HEK293T (cell line): ENCODE results near the gene ABLIM2.

Source experiments
- CTCF ChIA-PET: fragments of 350-600 bp; formaldehyde crosslinking; extraction: SDS; loops from one replicate; lab custom pipeline; 2021; ENCODE audit warnings: antibody characterized with exemption, inconsistent platforms; lab: Yijun Ruan, JAX
- POLR2A ChIA-PET: fragments of 350-600 bp; formaldehyde crosslinking; extraction: SDS; loops from one replicate; lab custom pipeline; 2020; ENCODE audit warnings: antibody characterized with exemption, inconsistent platforms; lab: Yijun Ruan, JAX
- DNase-seq: peaks from one replicate; pipeline ENCODE4 v3.0.0; 2012; ENCODE audit warnings: mixed read lengths; ENCODE audit errors: extremely low spot score
- ARNT ChIP-seq: fragments of 450-650 bp; IDR thresholded peaks from 2 replicates; pipeline ENCODE4 v1.6.1; 2017; ENCODE audit warnings: mild to moderate bottlenecking
- BHLHE40 ChIP-seq: fragments of 450-650 bp; IDR thresholded peaks from 2 replicates; pipeline ENCODE4 v1.6.1; 2016; ENCODE audit warnings: mild to moderate bottlenecking, moderate library complexity, borderline replicate concordance
- CTBP1 ChIP-seq: fragments of 450-650 bp; IDR thresholded peaks from 2 replicates; pipeline ENCODE4 v1.6.1; 2016; ENCODE audit warnings: borderline replicate concordance
- ELF4 ChIP-seq: fragments of 450-650 bp; IDR thresholded peaks from 2 replicates; pipeline ENCODE4 v1.6.1; 2017; ENCODE audit warnings: antibody characterized with exemption
- FOXA1 ChIP-seq: fragments of 450-650 bp; IDR thresholded peaks from 2 replicates; pipeline ENCODE4 v1.6.1; 2016; ENCODE audit warnings: mild to moderate bottlenecking
- FOXK2 ChIP-seq: fragments of 450-650 bp; IDR thresholded peaks from 2 replicates; pipeline ENCODE4 v1.6.1; 2016; ENCODE audit warnings: mild to moderate bottlenecking
- FOXM1 ChIP-seq: fragments of 450-650 bp; IDR thresholded peaks from 2 replicates; pipeline ENCODE4 v1.6.1; 2017; ENCODE audit warnings: mild to moderate bottlenecking, borderline replicate concordance
- HDGF ChIP-seq: fragments of 450-650 bp; IDR thresholded peaks from 2 replicates; pipeline ENCODE4 v1.6.1; 2017; ENCODE audit warnings: antibody characterized with exemption, borderline replicate concordance
- L3MBTL2 ChIP-seq: fragments of 450-650 bp; conservative IDR thresholded peaks from 2 replicates; pipeline ENCODE4 v1.6.1; 2016; ENCODE audit warnings: mild to moderate bottlenecking
- LEF1 ChIP-seq: fragments of 450-650 bp; IDR thresholded peaks from 2 replicates; pipeline ENCODE4 v1.6.1; 2017; ENCODE audit warnings: mild to moderate bottlenecking, borderline replicate concordance
- NFRKB ChIP-seq: fragments of 450-650 bp; IDR thresholded peaks from 2 replicates; pipeline ENCODE4 v1.6.1; 2016; ENCODE audit warnings: mild to moderate bottlenecking, moderate library complexity
- SP1 ChIP-seq: fragments of 450-650 bp; IDR thresholded peaks from 2 replicates; pipeline ENCODE4 v1.6.1; 2017
- SUZ12 ChIP-seq: fragments of 450-650 bp; IDR thresholded peaks from 2 replicates; pipeline ENCODE4 v1.6.1; 2016; ENCODE audit warnings: mild to moderate bottlenecking
- TARDBP ChIP-seq: fragments of 450-650 bp; IDR thresholded peaks from 2 replicates; pipeline ENCODE4 v1.6.1; 2016
- ZNF384 ChIP-seq: fragments of 450-650 bp; IDR thresholded peaks from 2 replicates; pipeline ENCODE4 v1.6.1; 2016
- TF ChIP-seq, protein P1 (sequence below): fragments of 450-650 bp; IDR thresholded peaks from 2 replicates; pipeline ENCODE4 v1.6.1; 2016

The ABLIM2 gene

DNA sequence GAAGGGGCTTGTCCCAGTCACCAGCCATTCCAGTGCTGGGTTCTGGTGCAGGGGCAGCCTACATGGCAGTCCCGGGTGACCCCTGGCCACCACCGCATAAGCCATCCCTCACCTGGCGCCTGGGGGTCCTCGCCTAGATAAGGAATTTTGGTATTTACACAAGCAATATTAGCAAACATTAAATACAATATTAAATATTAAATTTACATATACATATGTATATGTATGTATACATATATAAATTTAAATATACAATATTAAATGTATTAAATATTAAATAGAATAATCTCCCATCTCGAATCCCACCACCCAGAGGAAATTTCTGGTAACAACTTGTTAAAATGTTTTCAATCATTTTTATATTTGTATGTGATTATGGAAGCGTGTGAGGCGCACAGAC, 114.4 kb downstream of the ABLIM2 start:
- CTCF ChIA-PET = no interaction called here
- POLR2A ChIA-PET = no interaction called here
- TF ChIP-seq CTBP1 (no peak), ARNT (no peak), HDGF (no peak), FOXM1 (no peak), BHLHE40 (no peak), NFRKB (no peak), ZNF384 (no peak), LEF1 (no peak), SUZ12 (no peak), TARDBP (no peak), L3MBTL2 (no peak), FOXK2 (no peak), FOXA1 (no peak), ELF4 (no peak), SP1 (no peak)
- TF ChIP-seq, protein P1, sequence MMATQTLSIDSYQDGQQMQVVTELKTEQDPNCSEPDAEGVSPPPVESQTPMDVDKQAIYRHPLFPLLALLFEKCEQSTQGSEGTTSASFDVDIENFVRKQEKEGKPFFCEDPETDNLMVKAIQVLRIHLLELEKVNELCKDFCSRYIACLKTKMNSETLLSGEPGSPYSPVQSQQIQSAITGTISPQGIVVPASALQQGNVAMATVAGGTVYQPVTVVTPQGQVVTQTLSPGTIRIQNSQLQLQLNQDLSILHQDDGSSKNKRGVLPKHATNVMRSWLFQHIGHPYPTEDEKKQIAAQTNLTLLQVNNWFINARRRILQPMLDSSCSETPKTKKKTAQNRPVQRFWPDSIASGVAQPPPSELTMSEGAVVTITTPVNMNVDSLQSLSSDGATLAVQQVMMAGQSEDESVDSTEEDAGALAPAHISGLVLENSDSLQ = no peak
- DNase-seq = no peak

DNA sequence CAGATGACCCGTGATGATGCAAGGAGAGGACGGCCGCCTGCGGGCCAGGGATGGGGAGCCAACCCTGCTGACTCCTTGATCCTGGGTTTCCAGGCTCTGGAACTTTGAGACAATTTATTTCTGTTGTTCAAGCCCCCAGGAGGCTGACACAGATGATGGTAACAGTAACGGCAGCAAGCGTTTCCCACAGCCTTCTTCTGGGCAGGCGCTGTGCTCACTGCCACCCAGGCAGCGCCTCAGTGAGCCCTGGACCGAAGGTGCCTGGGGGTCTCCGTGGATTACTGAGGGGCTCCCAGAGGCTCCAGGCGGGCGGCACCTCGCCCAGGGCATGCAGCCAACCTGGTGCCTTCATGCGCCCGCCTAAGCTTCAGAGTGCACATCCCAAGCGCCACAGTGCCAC, 115.0 kb downstream of the ABLIM2 start:
- ChIA-PET POLR2A (no interaction called here), CTCF (no interaction called here)
- TF ChIP-seq LEF1 = no peak
- no peak for TF ChIP-seq CTBP1
- no peak for TF ChIP-seq BHLHE40
- TF ChIP-seq TARDBP = no peak
- TF ChIP-seq NFRKB = no peak
- TF ChIP-seq FOXK2 = no peak
- no peak for TF ChIP-seq FOXM1
- no peak for TF ChIP-seq ELF4
- TF ChIP-seq L3MBTL2 = no peak
- TF ChIP-seq HDGF = no peak
- no peak for TF ChIP-seq SP1
- TF ChIP-seq, protein P1 = no peak
- TF ChIP-seq SUZ12 = no peak
- TF ChIP-seq FOXA1 = no peak
- TF ChIP-seq ARNT = no peak
- TF ChIP-seq ZNF384 = no peak
- no peak for DNase-seq

DNA sequence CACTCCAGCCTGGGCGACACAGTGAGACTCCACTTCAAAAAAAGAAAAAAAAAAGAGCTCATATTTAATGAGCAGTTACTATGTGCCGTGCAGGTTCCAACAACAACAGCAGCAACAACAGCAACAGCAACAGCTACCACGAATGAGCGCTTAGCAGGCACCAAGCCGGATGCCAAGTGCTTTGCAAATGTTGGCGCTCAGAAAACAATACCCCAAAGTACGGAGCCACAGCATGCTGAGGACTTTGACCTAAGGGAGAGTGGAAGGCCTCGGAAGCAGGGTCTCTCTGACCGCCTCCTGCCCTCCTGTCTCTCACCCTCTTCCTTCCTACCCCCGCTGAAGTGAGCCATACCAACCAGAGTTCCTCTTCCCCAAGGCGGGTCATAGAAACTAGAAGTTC, 116.7 kb downstream of the ABLIM2 start:
- ChIA-PET CTCF (no interaction called here), POLR2A (no interaction called here)
- TF ChIP-seq FOXA1 = no peak
- no peak for TF ChIP-seq ELF4
- no peak for TF ChIP-seq LEF1
- TF ChIP-seq NFRKB = no peak
- no peak for DNase-seq

DNA sequence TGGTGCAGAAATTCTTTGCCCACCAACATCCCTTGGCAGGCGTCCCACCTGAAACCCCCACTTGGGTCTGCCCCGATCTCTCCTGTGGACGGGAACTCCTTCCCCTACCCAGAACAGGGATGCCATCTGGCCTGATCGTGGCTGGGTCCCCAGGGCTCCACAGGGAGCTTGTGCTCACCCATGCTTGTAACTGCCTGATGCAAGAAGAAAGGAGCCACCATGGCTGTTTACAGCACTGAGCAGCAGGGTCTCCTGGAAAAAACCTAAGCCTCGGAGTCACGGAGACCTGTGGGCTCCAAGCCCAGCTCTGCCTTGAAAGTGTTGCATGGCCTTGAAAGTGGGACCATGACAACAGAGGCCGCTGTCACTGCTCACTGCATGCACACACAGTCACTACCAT, 117.4 kb downstream of the ABLIM2 start:
- POLR2A ChIA-PET = no interaction called here
- DNase-seq = no peak
- TF ChIP-seq FOXM1 = no peak
- no peak for TF ChIP-seq ARNT
- TF ChIP-seq, protein P1 = no peak
- CTCF ChIA-PET = no interaction called here

DNA sequence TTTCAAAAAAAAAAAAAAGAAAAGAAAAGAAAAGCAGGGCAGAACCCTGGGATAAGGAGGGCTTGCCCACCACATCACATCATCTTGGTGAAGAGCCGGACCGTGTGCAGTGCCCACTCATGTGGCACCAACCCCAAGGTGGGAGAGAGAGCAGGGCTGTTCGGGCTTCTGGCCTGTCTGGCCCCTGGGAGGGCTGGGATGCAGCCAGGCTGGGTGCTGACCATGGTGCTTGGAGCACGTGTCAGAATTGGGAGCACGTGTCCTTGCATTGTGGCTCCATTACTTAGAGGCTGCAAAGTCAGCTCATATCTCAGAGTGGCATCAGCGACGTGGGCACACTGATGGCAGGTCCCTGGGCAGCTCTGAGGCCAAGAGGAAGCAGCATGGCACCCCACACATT, 118.0 kb downstream of the ABLIM2 start:
- DNase-seq = no peak
- CTCF ChIA-PET = no interaction called here
- POLR2A ChIA-PET = no interaction called here
- TF ChIP-seq BHLHE40 = no peak
- no peak for TF ChIP-seq LEF1
- TF ChIP-seq NFRKB = no peak
- no peak for TF ChIP-seq TARDBP
- no peak for TF ChIP-seq FOXK2
- no peak for TF ChIP-seq SP1
- no peak for TF ChIP-seq ZNF384
- no peak for TF ChIP-seq FOXA1
- no peak for TF ChIP-seq ELF4
- no peak for TF ChIP-seq L3MBTL2
- TF ChIP-seq FOXM1 = no peak
- TF ChIP-seq ARNT = no peak

DNA sequence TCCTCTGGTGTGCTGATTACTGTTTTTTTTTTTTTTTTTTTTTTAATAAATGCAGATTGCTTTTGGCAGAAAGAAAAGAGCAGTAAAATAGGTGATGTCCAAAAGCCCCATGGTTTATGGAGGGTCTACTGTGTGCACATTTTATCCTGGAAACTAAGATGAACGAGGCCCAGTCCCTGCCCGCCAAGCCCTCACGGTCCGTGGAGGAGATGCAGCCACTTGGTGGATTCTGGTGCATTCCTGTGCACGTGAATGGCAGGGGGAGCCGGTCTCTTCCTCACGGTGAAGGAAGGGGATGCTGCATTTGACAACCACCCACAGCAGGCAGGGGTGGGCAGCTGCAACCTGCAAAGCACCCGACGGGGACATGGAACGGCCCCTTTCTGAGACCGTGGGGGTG, 118.8 kb downstream of the ABLIM2 start:
- TF ChIP-seq CTBP1 = no peak
- no peak for TF ChIP-seq TARDBP
- no peak for TF ChIP-seq LEF1
- no peak for TF ChIP-seq SP1
- TF ChIP-seq L3MBTL2 = no peak
- no peak for TF ChIP-seq ZNF384
- TF ChIP-seq BHLHE40 = no peak
- TF ChIP-seq HDGF = no peak
- CTCF ChIA-PET = no interaction called here

DNA sequence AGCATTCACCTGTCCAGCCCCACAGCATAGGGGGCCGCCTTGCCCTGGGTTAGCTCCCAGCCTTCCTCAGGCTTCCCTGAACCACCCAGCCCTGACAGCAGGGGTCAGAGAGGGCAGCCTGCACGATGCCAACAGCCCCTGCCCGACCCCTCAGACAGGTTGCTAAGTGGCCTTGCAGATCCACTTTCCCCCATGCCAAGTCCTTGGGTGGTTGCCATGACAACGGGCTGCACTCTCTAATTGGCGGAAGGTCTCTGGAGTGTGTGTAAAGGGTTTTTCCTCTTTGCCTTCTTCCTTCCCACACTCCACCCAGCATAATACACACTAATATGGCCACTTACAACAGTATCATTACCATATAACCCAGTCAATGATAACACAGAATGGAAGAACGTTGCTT, 119.3 kb downstream of the ABLIM2 start:
- no peak for DNase-seq
- no peak for TF ChIP-seq LEF1
- TF ChIP-seq SP1 = no peak
- TF ChIP-seq FOXK2 = no peak
- no peak for TF ChIP-seq ELF4
- TF ChIP-seq NFRKB = no peak
- no peak for TF ChIP-seq BHLHE40
- no peak for TF ChIP-seq ARNT
- TF ChIP-seq L3MBTL2 = no peak
- no peak for TF ChIP-seq TARDBP
- TF ChIP-seq SUZ12 = no peak
- no peak for TF ChIP-seq FOXA1
- no peak for TF ChIP-seq FOXM1
- TF ChIP-seq CTBP1 = no peak
- ChIA-PET CTCF (no interaction called here), POLR2A (no interaction called here)

More for the DNA sequence above, 118.8 kb downstream of the ABLIM2 start:
- no peak for DNase-seq
- POLR2A ChIA-PET = no interaction called here
